Activated T-cell treated with anti-CD3 and anti-CD28 coated beads for 48 hours (primary cell): Measurements from ENCODE around the gene GRSF1.
"Not testable (repeated sequence)": the region's sequence is repeated elsewhere in the genome, so short reads cannot be mapped to it uniquely, and the experiment has no call there.

Experiments
- DNase-seq: peaks from one replicate; pipeline ENCODE4 v3.0.0-alpha.2; 2020; ENCODE audit warnings: low read depth

Gene GRSF1, protein sequence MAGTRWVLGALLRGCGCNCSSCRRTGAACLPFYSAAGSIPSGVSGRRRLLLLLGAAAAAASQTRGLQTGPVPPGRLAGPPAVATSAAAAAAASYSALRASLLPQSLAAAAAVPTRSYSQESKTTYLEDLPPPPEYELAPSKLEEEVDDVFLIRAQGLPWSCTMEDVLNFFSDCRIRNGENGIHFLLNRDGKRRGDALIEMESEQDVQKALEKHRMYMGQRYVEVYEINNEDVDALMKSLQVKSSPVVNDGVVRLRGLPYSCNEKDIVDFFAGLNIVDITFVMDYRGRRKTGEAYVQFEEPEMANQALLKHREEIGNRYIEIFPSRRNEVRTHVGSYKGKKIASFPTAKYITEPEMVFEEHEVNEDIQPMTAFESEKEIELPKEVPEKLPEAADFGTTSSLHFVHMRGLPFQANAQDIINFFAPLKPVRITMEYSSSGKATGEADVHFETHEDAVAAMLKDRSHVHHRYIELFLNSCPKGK

DNA sequence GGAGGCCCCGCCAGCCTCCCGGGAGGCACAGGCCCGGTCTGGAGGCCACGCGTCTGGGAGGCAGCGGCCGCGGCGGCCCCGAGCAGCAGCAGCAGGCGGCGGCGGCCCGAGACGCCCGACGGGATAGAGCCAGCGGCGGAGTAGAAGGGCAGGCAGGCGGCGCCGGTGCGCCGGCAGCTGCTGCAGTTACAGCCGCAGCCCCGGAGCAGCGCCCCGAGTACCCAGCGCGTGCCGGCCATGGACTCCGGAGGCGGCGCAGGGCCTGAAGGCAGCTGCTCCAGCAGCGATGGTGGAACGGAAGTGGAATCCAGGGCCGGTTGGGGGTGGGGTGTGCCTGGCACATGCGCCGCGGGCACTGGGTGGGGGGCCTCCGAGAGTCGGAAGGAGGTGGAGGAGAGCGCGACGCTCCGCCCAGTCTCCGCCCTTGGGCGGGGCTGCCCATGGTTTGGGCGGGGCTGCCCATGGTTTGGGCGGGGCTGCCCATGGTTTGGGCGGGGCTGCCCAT, at the start of gene GRSF1:
GRSF1 (minus strand) TSS at position 302 of the 505 bp plus-strand sequence; CDS start at position 239, 63 bp downstream.
- peak; percentile 92 for DNase-seq

DNA sequence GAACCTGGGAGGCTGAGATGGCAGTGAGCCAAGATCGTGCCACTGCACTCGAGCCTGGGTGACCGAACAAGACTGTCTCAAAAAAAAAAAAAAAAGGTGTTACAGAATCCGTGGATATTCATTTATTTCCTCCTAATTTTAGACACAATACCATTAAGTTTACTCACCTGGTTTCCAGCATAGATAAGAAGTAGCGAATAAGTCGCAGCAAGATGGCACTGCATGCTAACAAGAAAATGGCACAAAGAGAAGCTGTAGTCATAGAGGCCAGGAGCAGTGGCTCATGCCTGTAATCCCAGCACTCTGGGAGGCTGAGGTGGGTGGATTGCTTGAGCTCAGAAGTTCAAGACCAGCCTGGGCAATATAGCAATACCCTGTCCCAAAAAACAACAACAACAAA, 45.5 kb upstream of the GRSF1 start:
- DNase-seq = no peak

DNA sequence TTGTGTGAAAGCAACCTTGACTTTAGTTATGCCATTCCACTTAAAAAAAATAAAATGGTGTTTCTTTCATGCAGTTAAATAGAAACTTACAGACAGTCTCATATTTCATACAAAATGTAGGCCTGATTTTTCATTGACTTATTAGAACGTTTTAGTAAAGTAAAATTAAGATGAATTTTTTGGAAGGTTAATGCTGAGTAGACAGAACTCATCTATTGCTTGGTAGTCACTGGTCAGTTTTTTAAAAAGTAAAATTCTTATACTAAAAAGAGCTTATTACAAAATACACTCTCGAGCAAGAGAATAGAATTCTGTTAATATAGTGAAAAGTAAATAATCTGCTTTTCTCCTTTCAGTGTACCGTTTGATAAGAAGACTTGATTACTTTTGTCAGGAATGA, 41.0 kb upstream of the GRSF1 start:
- DNase-seq = no peak

DNA sequence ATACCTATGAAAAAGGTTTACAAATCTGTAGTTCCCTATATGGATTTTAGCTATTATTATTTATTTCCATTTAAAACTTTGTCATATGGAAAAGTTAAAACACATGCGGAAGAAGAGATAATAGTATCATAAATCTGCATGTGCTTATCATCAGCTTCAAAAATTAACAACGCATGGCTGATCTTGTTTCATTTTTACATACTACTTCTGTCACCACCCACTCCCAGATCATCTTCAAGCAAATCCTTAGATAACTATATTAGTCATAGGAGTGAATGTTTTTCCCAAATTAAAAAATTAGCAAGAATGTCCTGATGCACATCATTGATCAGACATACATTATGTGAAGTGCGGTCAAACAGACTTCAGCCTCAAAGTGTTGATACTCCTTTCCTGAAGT, 37.9 kb upstream of the GRSF1 start:
- DNase-seq = no peak

DNA sequence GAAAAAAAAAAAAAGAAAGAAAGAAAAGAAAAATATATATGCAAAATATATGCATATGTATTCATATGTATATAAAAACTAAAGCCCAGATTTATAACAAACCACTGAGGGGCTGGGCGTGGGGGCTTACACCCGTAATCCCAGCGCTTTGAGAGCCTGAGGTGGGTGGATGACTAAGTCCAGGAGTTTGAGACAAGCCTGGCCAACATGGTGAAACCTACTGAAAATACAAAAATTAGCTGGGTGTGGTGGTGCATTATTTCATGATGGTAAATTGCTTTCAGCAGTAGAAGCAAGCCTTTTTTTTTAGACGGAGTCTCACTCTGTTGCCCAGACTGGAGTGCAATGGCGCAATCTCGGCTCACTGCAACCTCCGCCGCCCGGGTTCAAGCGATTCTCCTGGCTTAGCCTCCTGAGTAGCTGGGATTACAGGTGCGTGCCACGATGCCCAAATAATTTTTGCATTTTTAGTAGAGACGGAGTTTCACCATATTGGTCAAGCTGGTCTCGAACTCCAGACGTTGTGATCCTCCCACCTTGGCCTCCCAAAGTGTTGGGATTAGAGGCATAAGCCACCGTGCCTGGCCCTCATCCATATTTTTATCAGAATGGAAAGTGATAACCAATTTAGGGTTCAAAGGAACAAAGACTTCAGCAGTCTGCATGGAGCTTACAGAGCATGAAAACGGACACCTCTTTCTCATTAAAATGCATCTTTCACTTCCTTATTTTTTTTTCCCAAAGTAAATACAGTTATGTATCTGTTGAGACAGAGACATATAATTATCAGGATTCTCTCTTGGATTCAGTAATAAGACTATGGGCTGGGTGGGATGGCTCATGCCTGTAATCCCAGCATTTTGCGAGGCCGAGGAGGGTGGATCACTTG, 34.8 kb upstream of the GRSF1 start:
- no peak for DNase-seq

DNA sequence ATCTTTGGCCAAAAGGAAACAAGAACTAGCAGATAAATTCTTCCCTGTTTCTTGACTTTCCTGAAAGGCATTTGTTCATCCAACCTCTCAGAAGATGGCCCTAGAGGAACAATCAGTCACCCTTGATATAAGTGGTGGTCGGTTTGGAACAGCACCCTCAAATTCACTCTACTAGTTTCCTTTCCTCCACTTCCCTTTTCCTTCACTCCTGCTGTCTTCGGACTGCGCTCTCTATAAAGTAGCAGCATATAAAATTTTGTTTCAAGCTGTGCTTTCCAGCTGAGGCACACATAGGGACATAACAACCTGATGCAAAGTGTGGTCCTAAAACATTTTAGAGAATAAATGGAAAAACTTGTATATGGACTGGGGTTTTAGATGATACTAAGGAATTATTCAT, 33.5 kb upstream of the GRSF1 start:
- no peak for DNase-seq

DNA sequence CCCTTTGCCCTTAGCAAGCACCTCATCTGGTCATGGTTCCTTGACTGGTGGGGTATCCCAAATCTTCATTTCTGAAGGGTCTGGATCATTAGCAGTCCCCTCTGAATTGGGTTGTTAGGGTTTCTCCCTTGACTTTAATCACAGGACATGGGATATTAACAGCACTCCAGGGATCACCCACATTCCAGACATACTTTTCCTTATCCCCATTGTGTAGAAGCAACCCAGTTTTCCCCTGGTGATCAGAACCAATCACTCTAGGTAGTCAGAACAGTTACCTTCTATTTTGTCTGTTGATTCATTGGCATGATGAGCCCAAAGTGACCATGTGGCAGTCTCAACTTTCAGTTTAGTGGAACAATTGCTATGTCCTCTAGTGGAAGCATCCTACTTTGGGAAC, 29.1 kb upstream of the GRSF1 start:
- no peak for DNase-seq

DNA sequence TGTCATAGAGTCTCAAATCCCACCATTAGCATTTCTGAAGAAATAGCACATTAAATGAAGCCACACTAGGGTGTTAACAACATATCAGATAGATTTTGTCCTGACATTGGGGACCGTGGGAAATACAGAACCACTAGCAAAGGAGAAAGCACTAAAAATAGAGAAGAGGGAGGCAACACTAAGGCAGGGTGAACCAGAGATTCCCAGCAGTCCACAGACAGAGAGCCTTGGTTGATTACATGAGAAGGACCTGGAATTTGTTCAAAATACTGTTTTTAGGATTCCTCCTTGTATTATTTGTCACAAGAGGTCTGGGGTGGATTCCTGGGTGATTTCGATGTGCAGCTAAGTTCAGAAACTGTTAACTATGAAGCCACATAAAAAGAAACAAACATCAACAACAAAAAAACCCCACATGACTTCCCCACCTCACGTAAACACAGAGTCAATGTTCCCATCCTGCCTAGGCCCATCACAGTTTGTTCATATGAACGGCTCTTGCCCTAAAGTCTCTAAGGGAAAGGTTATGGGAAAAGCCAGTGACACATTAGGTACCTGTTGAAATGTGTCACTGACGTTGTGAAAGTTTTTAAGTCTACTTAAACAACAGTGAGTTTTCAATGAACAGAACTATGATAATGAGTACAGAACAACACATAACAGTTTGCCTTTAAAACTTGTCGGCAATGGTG, 23.6 kb upstream of the GRSF1 start:
- no peak for DNase-seq

DNA sequence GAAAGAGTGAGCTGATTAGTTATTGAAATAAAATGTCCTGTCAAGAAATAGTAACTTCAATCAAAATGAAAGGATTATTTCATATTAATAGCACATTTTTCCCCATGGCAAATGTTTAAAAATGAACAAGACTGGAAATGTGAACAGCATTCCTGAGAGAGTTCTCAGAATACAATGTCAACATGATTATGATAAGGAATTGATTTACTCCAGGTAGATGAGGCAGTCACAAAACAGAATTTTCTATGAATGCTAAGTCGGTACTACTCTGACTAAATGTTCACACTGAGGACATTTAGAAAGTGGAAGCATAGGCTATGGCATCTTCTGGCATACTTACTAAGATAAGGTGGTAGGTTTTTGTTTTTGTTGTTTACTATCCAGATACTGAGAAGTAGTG, 19.4 kb upstream of the GRSF1 start:
- no peak for DNase-seq

DNA sequence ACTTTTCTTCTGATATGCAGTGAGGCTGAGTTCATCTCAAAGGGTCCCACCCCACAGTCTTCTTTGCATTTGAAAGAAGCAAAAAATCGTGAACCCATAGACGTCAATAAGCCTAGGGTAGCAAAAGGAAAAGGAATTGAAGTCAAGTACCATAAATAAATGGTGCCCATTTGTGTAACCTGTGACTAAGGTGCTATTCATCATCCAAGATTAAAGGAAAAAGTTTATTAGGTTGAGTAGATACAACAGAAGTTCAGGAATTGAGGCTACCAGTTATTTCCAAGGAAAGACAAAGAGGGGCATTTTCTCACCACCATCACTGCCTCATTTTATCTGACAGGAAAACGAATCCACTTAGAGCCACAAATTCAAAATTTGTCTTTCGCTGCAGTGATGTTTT, 18.8 kb upstream of the GRSF1 start:
- no peak for DNase-seq

DNA sequence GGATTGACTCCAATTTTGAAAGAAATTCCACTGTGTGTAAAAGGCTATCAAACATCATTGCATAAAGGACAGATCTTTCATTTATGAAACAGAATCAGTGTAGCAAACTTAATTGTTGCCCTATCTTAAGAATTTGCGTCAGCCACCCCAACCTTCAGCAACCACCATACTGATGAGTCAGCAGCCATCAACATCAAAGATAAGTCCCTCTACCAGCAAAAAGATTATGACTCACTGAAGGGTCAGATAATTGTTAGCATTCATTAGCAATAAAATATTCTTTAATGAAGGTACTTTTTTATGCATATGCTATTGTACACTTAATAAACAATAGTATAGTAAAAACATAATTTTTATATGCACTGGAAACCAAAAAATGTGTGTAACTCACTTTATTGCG, 15.8 kb upstream of the GRSF1 start:
- no peak for DNase-seq

DNA sequence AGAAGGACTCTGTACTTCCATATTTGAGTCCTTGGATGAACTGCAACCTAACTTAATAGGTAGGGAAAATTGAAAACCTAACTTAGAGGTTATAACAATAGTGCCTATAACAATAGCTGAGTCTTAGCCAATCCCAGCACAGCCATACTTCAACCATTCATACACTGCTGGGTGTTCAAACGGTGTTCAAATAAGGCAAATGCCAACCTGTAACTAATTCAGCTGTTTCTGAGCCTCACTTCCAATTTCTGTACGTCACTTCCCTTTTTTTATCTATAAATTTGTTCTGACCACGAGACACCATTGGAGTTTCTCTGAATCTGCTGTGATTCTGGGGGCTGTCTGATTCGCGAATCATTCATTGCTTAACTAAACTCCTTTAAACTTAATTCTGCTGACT, 9.6 kb upstream of the GRSF1 start:
- DNase-seq = no peak

DNA sequence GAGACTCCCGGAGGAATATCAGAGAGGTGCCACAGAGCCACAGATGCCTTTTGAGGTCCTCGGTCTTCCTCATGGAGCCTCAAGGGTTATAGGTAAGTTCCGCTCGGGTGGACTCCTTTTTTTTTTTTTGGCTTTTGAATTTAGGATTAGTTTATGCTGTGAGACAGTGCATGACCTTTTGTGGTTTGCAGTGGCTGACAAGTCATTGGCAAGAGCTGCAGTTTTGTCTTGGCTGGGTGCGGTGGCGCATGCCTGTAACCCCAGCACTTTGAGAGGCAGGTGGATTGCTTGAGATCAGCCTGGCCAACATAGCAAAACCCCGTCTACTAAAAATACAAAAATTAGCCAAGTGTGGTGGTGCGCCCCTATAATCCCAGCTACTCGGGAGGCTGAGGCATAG, 4.5 kb upstream of the GRSF1 start:
- no peak for DNase-seq

DNA sequence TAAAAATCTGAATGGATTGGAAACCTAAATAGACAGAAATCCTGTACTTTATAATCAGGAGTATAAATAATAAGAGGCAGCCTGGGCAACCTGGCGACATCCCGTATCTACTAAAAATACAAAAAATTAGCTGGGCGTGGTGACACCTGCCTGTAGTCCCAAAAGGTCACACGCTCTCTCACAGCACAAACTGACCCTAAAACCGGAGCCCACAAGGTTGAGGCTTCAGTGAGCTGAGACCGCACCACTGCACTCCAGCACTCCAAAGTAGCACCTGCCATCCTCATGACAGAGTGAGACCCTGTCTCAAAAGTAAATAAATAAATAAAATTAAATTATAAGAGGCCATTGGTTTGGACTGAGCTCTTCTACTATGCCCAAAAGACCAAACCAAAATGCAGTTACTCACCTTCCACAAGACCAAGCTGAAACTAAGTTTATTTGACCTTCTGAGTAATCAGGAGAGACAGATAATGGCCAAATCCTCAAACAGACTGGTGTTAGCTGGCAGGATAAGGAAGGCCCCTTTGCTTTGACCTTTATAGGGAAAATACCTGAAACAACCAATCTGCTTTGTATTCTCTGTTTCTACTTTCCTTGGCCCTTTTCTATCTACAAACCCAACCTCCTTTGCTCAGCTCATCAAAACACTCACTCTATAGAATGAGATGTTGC, 3.2 kb upstream of the GRSF1 start:
- no peak for DNase-seq

DNA sequence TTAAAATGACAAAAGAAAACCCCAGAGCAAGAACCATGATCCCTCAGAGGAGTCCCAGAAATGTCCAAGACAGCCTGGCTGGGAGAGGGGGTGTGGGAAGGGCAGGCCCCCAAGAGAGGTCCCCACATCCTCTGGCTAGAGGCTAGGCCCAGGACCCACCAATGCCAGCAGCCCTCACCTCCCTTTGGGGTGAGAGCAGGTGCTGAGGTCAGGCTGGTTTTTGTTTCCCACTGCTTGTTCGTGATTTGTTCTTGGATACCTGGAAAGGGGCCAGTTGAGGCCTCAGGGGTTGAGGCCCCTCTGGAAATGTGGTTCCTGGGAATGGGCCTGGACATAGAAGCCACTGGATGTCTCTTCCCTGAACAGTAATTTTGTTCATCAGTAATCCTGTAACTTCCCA, 2.3 kb upstream of the GRSF1 start:
- no peak for DNase-seq

DNA sequence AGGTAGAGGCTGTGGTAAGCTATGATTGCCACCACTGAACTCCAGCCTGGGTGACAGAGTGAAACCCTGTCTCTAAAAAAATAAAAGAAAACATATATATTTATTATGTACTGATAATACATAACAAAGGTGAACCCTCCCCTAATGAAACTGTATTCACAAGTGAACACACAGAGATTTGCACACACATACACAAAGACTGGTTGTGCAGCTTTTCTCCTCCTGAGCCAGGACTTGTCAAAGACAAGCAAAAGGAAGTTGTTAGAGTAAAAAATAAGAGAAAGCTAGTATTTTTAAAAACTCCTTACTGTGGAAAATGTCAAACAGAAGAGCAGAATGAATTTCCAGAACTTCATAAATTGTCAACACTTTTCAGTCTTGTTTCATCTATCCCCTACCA, 1.5 kb upstream of the GRSF1 start:
- no peak for DNase-seq

DNA sequence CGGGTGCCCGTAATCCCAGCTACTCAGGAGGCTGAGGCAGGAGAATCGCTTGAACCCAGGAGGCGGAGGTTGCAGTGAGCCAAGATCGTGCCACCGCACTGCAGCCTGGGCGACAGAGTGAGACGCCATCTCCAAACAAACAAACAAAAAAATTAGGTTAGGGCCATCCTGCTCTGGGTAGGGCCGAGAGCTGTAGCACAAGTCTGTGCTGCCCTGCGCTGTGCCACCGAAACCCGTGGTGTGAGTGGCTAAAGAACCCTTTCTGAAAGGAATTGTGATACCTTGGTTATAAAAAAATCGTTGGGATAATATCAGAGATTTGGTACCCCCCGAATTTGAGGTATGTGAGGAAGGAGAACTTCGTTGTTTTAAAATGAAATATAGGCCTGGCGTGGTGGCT, 941 bp upstream of the GRSF1 start:
- not testable (repeated sequence) for DNase-seq

DNA sequence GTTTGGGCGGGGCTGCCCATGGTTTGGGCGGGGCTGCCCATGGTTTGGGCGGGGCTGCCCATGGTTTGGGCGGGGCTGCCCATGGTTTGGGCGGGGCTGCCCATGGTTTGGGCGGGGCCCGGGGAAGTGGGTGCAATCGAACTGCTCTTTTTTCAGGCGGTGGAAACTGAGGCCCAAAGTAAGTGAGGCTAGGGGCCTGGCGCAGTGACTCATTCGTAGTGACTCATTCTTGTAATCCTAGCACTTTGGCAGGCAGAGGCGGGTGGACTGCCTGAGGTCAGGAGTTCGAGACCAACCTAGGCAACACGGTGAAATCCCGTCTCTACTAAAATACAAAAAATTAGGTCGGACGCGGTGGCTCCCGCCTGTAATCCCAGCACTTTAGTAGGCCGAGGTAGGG, 447 bp upstream of the GRSF1 start:
- DNase-seq = peak; percentile 59

DNA sequence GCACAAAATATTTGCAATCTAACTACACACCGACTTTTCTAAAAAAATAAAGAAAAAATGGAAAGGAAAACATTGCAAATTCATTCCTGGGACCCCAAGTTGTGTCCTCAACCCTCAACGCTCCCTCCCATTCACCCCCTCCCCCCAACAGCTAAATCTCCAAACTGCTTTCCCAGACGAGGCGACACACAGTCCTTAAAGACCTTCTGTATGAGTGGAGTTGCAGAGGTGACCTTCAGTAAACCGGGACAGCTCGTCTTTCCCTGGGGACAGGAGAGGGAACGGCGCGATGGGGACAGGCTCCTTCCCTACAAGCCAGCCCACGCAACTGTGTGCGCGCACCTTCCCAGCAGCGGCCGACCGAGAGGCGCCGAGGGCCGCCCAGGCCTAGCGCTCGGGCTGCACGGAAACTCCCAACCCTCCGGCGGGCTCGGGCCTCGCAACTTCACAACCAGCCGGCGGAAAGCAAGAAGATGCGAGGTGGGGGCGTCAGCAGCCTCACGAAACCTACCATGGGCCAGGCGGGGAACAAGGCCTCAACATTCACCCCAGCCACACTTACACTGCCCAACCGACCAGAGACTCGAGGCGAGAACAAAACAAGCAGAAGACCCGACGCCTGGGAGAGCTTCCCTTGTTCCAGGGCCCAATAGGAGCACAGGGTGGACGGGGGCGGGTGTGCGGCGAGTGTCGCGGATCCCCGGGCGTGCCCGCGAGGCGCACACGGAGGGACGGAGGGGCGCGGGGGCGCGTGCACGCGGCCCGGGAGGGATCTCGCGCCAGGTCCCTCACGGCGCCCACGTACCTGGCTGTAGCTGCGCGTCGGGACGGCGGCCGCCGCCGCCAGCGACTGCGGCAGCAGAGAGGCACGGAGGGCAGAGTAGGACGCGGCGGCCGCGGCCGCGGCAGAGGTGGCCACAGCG, 763 bp downstream of the GRSF1 start:
- DNase-seq = peak; percentile 67

DNA sequence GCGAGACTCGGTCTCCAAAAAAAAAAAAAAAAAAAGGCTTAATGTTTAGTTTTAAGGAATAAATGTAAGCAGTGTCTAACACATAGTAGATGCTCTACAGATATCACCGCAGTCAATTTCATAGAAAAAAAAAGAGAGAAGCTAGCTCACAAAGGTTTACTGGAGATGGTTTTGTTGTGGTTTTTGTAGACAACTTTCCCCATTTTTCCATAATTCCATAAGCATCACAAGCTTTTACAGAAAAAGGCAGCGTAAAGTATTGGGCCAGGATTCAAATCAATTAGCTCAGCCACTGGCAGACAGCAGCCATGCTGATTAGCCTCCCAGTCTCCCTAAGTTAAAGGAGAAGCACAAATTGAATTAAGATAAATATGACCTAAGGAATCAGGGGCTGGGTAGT, 1.5 kb downstream of the GRSF1 start:
- no peak for DNase-seq

DNA sequence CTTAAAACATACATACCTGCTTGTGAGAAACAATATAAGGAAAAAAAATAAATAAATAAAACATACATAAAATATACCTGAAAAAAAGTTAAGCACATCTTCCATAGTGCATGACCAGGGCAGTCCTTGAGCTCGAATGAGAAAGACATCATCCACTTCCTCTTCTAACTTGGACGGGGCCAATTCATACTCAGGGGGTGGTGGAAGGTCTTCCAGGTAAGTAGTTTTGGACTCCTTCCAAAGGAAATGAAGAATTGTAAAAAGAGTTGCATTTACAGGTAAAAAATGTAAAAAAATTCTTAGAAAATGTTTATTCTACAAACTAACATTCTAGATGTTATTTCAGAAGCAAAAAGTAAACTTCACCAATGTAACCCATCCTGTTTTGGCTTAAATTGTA, 3.6 kb downstream of the GRSF1 start:
- DNase-seq = no peak
